ENCODE measurements around the gene SIRT3. TPM values are rescaled to one million over a fixed set of nuclear protein-coding genes. Genes with fewer than 3 reads are reported as not detected.
"Not testable (repeated sequence)": the region's sequence is repeated elsewhere in the genome, so short reads cannot be mapped to it uniquely, and the experiment has no call there.

Gene SIRT3
- total RNA-seq, 6 experiments from 2014 or later = 8.0 to 10.9 (median 10.2) TPM

- Mint-ChIP-seq H3K4me1 (ENCODE audit: low read depth) (peaks cover 17% of the 10 kb centered on the region), H3K9me3 (no peaks in the 10 kb centered on the region), H3K27me3 (ENCODE audit: insufficient read depth) (peaks cover 3% of the 10 kb centered on the region; the same call in 1 of the 2 replicates)
Measured at GRCh38 chr11:244376-244775, 8.2 kb upstream of the SIRT3 start.

GRCh38 chr11:241634-242033, 5.5 kb upstream of the SIRT3 start:
- H3K27me3 Mint-ChIP-seq (ENCODE audit: insufficient read depth) = peaks cover 3% of the 10 kb centered on the region; the same call in 1 of the 2 replicates
- peaks cover 30% of the 10 kb centered on the region for H3K36me3 Mint-ChIP-seq (ENCODE audit: low read depth)
- no peak for DNase-seq
- no peak overlapping the region; the same call in 1 of the 2 replicates for H3K27ac Mint-ChIP-seq
- no peaks in the 10 kb centered on the region for H3K9me3 Mint-ChIP-seq
- TF ChIP-seq CTCF (IDR thresholded peaks at IDR 0.05) = no peak
- no peak overlapping the region for H3K4me3 Mint-ChIP-seq
- peaks cover 35% of the 10 kb centered on the region for H3K4me1 Mint-ChIP-seq (ENCODE audit: low read depth)

More at GRCh38 chr11:244376-244775, 8.2 kb upstream of the SIRT3 start:
- Mint-ChIP-seq H3K36me3 (ENCODE audit: low read depth) (peaks cover 36% of the 10 kb centered on the region), H3K27ac (no peak overlapping the region), H3K4me3 (no peak overlapping the region)
- TF ChIP-seq CTCF (IDR thresholded peaks at IDR 0.05) = no peak
- DNase-seq = no peak

GRCh38 chr11:240315-240714, 4.2 kb upstream of the SIRT3 start:
- Mint-ChIP-seq H3K9me3 (no peaks in the 10 kb centered on the region), H3K36me3 (ENCODE audit: low read depth) (peaks cover 27% of the 10 kb centered on the region), H3K27ac (no peak overlapping the region), H3K4me1 (ENCODE audit: low read depth) (peaks cover 38% of the 10 kb centered on the region), H3K4me3 (no peak overlapping the region), H3K27me3 (ENCODE audit: insufficient read depth) (peaks cover 3% of the 10 kb centered on the region; the same call in 1 of the 2 replicates)
- TF ChIP-seq CTCF (IDR thresholded peaks at IDR 0.05) = no peak
- no peak for DNase-seq

GRCh38 chr11:238346-238745, 2.2 kb upstream of the SIRT3 start:
- peak overlapping the region; percentile 46 for H3K27ac Mint-ChIP-seq
- H3K4me3 Mint-ChIP-seq = peak overlapping the region; percentile 90
- not testable (repeated sequence) for H3K27me3 Mint-ChIP-seq (ENCODE audit: insufficient read depth); H3K9me3 Mint-ChIP-seq; DNase-seq
- peaks cover 22% of the 10 kb centered on the region for H3K36me3 Mint-ChIP-seq (ENCODE audit: low read depth)
- H3K4me1 Mint-ChIP-seq (ENCODE audit: low read depth) = peaks cover 42% of the 10 kb centered on the region

- H3K27me3 Mint-ChIP-seq (ENCODE audit: insufficient read depth) = peaks cover 3% of the 10 kb centered on the region; the same call in 1 of the 2 replicates
- peak; percentile 81 for DNase-seq
- peaks cover 14% of the 10 kb centered on the region for H3K36me3 Mint-ChIP-seq (ENCODE audit: low read depth)
- TF ChIP-seq CTCF (IDR thresholded peaks at IDR 0.05) = 0 out of 2 replicates have a peak, but pooled peaks have one; percentile 3
- peak within 1 kb of the TSS; percentile 93 for H3K27ac Mint-ChIP-seq
- H3K9me3 Mint-ChIP-seq = no peaks in the 10 kb centered on the region
- peaks cover 42% of the 10 kb centered on the region for H3K4me1 Mint-ChIP-seq (ENCODE audit: low read depth)
- peak within 1 kb of the TSS; percentile 92 for H3K4me3 Mint-ChIP-seq
Measured at GRCh38 chr11:236774-237767, 929 bp upstream of the SIRT3 start, which contains the start of gene PSMD13. Gene PSMD13 (plus strand): TSS chr11:236976. CDS start chr11:237050, 74 bp downstream.

GRCh38 chr11:235609-235996, 539 bp downstream of the SIRT3 start:
- TF ChIP-seq CTCF (IDR thresholded peaks at IDR 0.05) = no peak
- Mint-ChIP-seq H3K36me3 (ENCODE audit: low read depth) (peaks cover 3% of the 10 kb centered on the region; the same call in 1 of the 2 replicates), H3K9me3 (no peaks in the 10 kb centered on the region), H3K4me3 (peak overlapping the region; percentile 92), H3K4me1 (ENCODE audit: low read depth) (peaks cover 36% of the 10 kb centered on the region), H3K27me3 (ENCODE audit: insufficient read depth) (no peaks in the 10 kb centered on the region; the same call in 1 of the 2 replicates), H3K27ac (peak overlapping the region; percentile 85)
- no peak for DNase-seq
